Parathyroid adenoma (tissue), 2 donors: ENCODE results near the gene PDE8A.

Experiments
- H2AFZ ChIP-seq: fragments of 300-600 bp; sonication (generic); one replicate; pipeline ENCODE4 v1.7.0; 2017; ENCODE audit warnings: antibody characterized with exemption, mild to moderate bottlenecking
- H3K27ac ChIP-seq: fragments of 300-600 bp; sonication (generic); one replicate; pipeline ENCODE4 v1.7.0; 2017
- H3K27me3 ChIP-seq: fragments of 300-600 bp; sonication (generic); one replicate; pipeline ENCODE4 v1.7.0; 2017; ENCODE audit warnings: low read length; ENCODE audit not compliant: control insufficient read depth, insufficient read depth
- H3K36me3 ChIP-seq: fragments of 300-600 bp; sonication (generic); one replicate; pipeline ENCODE4 v1.7.0; 2017; ENCODE audit warnings: low read length; ENCODE audit not compliant: control insufficient read depth, insufficient read depth
- H3K4me1 ChIP-seq: fragments of 300-600 bp; sonication (generic); one replicate; pipeline ENCODE4 v1.7.0; 2017; ENCODE audit warnings: control low read depth
- H3K4me2 ChIP-seq: fragments of 300-600 bp; sonication (generic); one replicate; pipeline ENCODE4 v1.7.0; 2017; ENCODE audit warnings: low read length
- H3K4me3 ChIP-seq: fragments of 300-600 bp; sonication (generic); one replicate; pipeline ENCODE4 v1.7.0; 2017; ENCODE audit warnings: low read depth, low read length
- H3K79me2 ChIP-seq: fragments of 300-600 bp; sonication (generic); one replicate; pipeline ENCODE4 v1.7.0; 2017; ENCODE audit warnings: control low read depth
- H3K9ac ChIP-seq: fragments of 300-600 bp; sonication (generic); one replicate; pipeline ENCODE4 v1.7.0; 2017; ENCODE audit warnings: mild to moderate bottlenecking
- H3K9me3 ChIP-seq: fragments of 300-600 bp; sonication (generic); one replicate; pipeline ENCODE4 v1.7.0; 2017; ENCODE audit warnings: low read length; ENCODE audit not compliant: control insufficient read depth
- CTCF ChIP-seq: fragments of 300-600 bp; sonication (generic); IDR thresholded peaks from one replicate; pipeline ENCODE4 v1.7.0; 2017; ENCODE audit warnings: antibody characterized with exemption, mild to moderate bottlenecking
- donor health status: primary hyperparathyroidism.

The PDE8A gene

DNA sequence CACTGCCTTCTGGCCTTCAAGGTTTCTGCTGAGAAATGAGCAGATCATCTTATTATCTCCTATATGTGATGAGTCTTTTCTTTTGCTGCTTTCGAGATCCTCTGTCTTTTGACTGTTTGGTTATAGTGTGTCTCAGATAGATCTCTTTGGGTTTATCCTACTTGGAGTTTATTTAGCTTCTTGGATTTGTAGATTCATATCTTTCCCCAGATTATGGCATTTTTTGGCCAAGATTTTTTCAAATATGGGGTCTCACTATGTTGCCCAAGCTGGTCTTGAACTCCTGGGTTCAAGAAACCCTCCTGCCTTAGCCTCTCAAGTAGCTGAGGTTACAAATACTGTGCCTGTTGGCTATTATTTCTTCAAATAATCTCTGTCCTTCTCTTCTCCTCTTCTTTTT is 150.3 kb downstream of the PDE8A start:
- Histone ChIP-seq H3K4me1 (no peaks in the 10 kb centered on the region), H3K27me3 (no peaks in the 10 kb centered on the region), H3K79me2 (no peaks in the 10 kb centered on the region), H2AFZ (no peak overlapping the region), H3K36me3 (no peaks in the 10 kb centered on the region), H3K9ac (no peak overlapping the region), H3K4me2 (no peak overlapping the region), H3K27ac (no peak overlapping the region), H3K9me3 (no peaks in the 10 kb centered on the region), H3K4me3 (no peak overlapping the region)
- TF ChIP-seq CTCF = no peak

GRCh38 chr15:85133709-85134108 is 152.1 kb downstream of the PDE8A start:
- H3K27ac ChIP-seq = no peak overlapping the region
- no peaks in the 10 kb centered on the region for H3K27me3 ChIP-seq
- H3K9me3 ChIP-seq = no peaks in the 10 kb centered on the region
- no peak overlapping the region for H3K9ac ChIP-seq
- H3K36me3 ChIP-seq = no peaks in the 10 kb centered on the region
- no peaks in the 10 kb centered on the region for H3K79me2 ChIP-seq
- no peak overlapping the region for H3K4me3 ChIP-seq
- H3K4me2 ChIP-seq = no peak overlapping the region
- no peak overlapping the region for H2AFZ ChIP-seq
- H3K4me1 ChIP-seq = no peaks in the 10 kb centered on the region
- no peak for TF ChIP-seq CTCF

- Histone ChIP-seq H3K79me2 (no peaks in the 10 kb centered on the region), H3K27me3 (no peaks in the 10 kb centered on the region), H3K27ac (no peak overlapping the region), H3K9me3 (no peaks in the 10 kb centered on the region), H3K9ac (no peak overlapping the region), H3K4me1 (no peaks in the 10 kb centered on the region), H3K4me3 (no peak overlapping the region), H3K4me2 (no peak overlapping the region), H3K36me3 (no peaks in the 10 kb centered on the region), H2AFZ (no peak overlapping the region)
- TF ChIP-seq CTCF = no peak
Measured at GRCh38 chr15:85137489-85138168, 156.0 kb downstream of the PDE8A start.

DNA sequence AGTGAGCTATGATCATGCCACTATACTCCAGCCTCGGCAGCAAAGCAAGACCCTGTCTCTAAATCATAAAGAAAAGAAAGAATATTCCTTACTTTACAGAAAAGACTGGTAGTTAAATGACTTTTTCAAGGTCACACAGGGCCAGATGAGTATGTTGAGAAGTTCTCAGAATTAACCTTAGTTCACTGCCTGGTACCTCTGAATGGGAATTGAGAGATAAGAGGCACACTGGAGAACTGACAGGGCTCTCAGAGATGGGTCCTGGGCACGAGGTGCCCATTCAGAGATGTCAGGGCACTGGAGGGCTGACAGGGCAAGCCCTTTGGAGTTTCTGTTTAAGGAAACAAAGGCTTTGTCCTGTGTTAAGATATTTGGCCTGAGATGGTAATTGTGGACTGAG is 157.7 kb downstream of the PDE8A start:
- Histone ChIP-seq H3K79me2 (no peaks in the 10 kb centered on the region), H3K4me1 (no peaks in the 10 kb centered on the region), H3K27me3 (no peaks in the 10 kb centered on the region), H3K9ac (no peak overlapping the region), H3K4me2 (no peak overlapping the region), H3K36me3 (no peaks in the 10 kb centered on the region), H2AFZ (no peak overlapping the region), H3K9me3 (no peaks in the 10 kb centered on the region), H3K4me3 (no peak overlapping the region), H3K27ac (no peak overlapping the region)
- no peak for TF ChIP-seq CTCF

- Histone ChIP-seq H2AFZ (no peak overlapping the region), H3K27ac (no peak overlapping the region), H3K4me3 (no peak overlapping the region), H3K9me3 (no peaks in the 10 kb centered on the region), H3K4me1 (no peaks in the 10 kb centered on the region), H3K9ac (no peak overlapping the region), H3K79me2 (no peaks in the 10 kb centered on the region), H3K4me2 (no peak overlapping the region), H3K36me3 (no peaks in the 10 kb centered on the region), H3K27me3 (no peaks in the 10 kb centered on the region)
- no peak for TF ChIP-seq CTCF
Measured at GRCh38 chr15:85141726-85142125, 160.1 kb downstream of the PDE8A start.
